Neural progenitor cell (in vitro differentiated cells): ENCODE results near the gene LRGUK.

Experiments
- CTCF ChIP-seq: fragments of 200-600 bp; sonication (generic); IDR thresholded peaks from 2 replicates; pipeline ENCODE4 v1.5.1; 2017; ENCODE audit warnings: antibody characterized with exemption, mild to moderate bottlenecking
- EZH2 ChIP-seq: fragments of 200-600 bp; sonication (generic); IDR thresholded peaks from 2 replicates; pipeline ENCODE4 v1.6.1; 2017; ENCODE audit warnings: antibody characterized with exemption, mild to moderate bottlenecking, moderate library complexity
- EZH2phosphoT487 ChIP-seq: fragments of 200-600 bp; sonication (generic); IDR thresholded peaks from 2 replicates; pipeline ENCODE4 v1.6.1; 2017; ENCODE audit warnings: antibody characterized with exemption

GRCh38 chr7:134302120-134302519, 175.0 kb downstream of the LRGUK start:
- TF ChIP-seq CTCF = no peak
- no peak for TF ChIP-seq EZH2phosphoT487
- no peak for TF ChIP-seq EZH2
